Body of pancreas (tissue), 4 donors: ENCODE results near the gene OR1J4. TPM values are rescaled to one million over a fixed set of nuclear protein-coding genes. Genes with fewer than 3 reads are reported as not detected.

Experiments used
- ATAC-seq: fragments of 150-250 bp; one replicate; pipeline ENCODE4 v1.9.1; 2016
- DNase-seq, 4 donors: peaks; one replicate each; pipeline ENCODE4 v3.0.0-alpha.2; 2019
- H3K27ac ChIP-seq, 4 donors: fragments of 200-600 bp; sonication (generic); 1 replicate in 3 of 4; 2 replicates in 1 of 4; pipeline versions ENCODE4 v1.5.1 to v1.6.1; 2016 to 2019; ENCODE audit warnings: mild to moderate bottlenecking in 1 of 4, mixed read lengths in 1 of 4, moderate library complexity in 1 of 4
- H3K27me3 ChIP-seq, 2 donors: fragments of 200-600 bp; sonication (generic); one replicate each; pipeline ENCODE4 v1.6.0; 2016; ENCODE audit warnings: mild to moderate bottlenecking in 1 of 2
- H3K36me3 ChIP-seq, 2 donors: fragments of 200-600 bp; sonication (generic); replicated peaks in 1 of 2; 2 replicates each; pipeline ENCODE4 v1.5.1; 2016; ENCODE audit warnings: low read depth in 2 of 2; ENCODE audit not compliant: insufficient read depth in 1 of 2
- H3K4me1 ChIP-seq: fragments of 200-600 bp; sonication (generic); one replicate; pipeline ENCODE4 v1.6.0; 2016
- H3K4me3 ChIP-seq, 2 donors: fragments of 200-600 bp; sonication (generic); 1 replicate in 1 of 2; 2 replicates in 1 of 2; pipeline ENCODE4 v1.5.1; 2016 to 2019
- H3K9me3 ChIP-seq, 3 donors: fragments of 200-600 bp; sonication (generic); 1 replicate in 2 of 3; 2 replicates in 1 of 3; pipeline ENCODE4 v1.5.1; 2016
- POLR2A ChIP-seq, 3 donors: fragments of 450-650 bp; IDR thresholded peaks; one replicate each; pipeline ENCODE4 v1.6.1; 2016; ENCODE audit warnings: antibody characterized with exemption in 3 of 3, mild to moderate bottlenecking in 2 of 3
- WGBS, 2 donors: methylation state at CpG; one replicate each; pipeline ENCODE4 v1.1.5; 2017; 5-methylcytosine and 5-hydroxymethylcytosine counted together
- intact Hi-C: fragments of 100-400 bp; cut with DNase I; formaldehyde crosslinking; loops from one replicate; pipeline ENCODE4 v1.15.1; 2023
- total RNA-seq, 2 donors: library from RNA; depleted of rRNA; stranded (reverse); fragments of >200 nt; gene quantifications; one replicate each; pipeline ENCODE4 v1.1.0, GENCODE V29; 2016
- TF ChIP-seq, protein P1 (sequence below), 7 experiments: fragments of 450-650 bp in 4 of 7; fragments of 200-600 bp in 3 of 7; sonication (generic) in 3 of 7; IDR thresholded peaks; one replicate each; pipeline ENCODE4 v1.5.1; 2016 to 2019; ENCODE audit warnings: antibody characterized with exemption in 7 of 7

The OR1J4 gene
- total RNA-seq, 2 donors from 2014 or later, result not detected

- no peaks in the 10 kb centered on the region for H3K27me3 ChIP-seq
- ATAC-seq (no peak), DNase-seq (no peak)
- 47 to 51% methylated on average over 2 of the region's 2 CpGs for WGBS, 2 donors
- intact Hi-C loops, result no loop called here
- TF ChIP-seq POLR2A (IDR thresholded peaks at IDR 0.05), result no peak
- TF ChIP-seq, protein P1, sequence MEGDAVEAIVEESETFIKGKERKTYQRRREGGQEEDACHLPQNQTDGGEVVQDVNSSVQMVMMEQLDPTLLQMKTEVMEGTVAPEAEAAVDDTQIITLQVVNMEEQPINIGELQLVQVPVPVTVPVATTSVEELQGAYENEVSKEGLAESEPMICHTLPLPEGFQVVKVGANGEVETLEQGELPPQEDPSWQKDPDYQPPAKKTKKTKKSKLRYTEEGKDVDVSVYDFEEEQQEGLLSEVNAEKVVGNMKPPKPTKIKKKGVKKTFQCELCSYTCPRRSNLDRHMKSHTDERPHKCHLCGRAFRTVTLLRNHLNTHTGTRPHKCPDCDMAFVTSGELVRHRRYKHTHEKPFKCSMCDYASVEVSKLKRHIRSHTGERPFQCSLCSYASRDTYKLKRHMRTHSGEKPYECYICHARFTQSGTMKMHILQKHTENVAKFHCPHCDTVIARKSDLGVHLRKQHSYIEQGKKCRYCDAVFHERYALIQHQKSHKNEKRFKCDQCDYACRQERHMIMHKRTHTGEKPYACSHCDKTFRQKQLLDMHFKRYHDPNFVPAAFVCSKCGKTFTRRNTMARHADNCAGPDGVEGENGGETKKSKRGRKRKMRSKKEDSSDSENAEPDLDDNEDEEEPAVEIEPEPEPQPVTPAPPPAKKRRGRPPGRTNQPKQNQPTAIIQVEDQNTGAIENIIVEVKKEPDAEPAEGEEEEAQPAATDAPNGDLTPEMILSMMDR (IDR thresholded peaks at IDR 0.05), result no peak
- H3K4me3 ChIP-seq, result no peak within 1 kb of the TSS
- H3K27ac ChIP-seq, result no peak within 1 kb of the TSS
- H3K9me3 ChIP-seq, result no peaks in the 10 kb centered on the region
- H3K4me1 ChIP-seq, result no peaks in the 10 kb centered on the region
- H3K36me3 ChIP-seq, result no peaks in the 10 kb centered on the region
Measured at GRCh38 chr9:122552812-122553211, 33.9 kb downstream of the OR1J4 start, which contains the start of gene OR1N2. Gene OR1N2, plus strand, starts transcription at chr9:122553112. Its CDS starts 100 bp downstream, at chr9:122553212.

- ATAC-seq (no peak), DNase-seq (no peak)
- Histone ChIP-seq H3K27me3 (no peaks in the 10 kb centered on the region), H3K4me3 (no peak overlapping the region), H3K27ac (no peak overlapping the region), H3K4me1 (no peaks in the 10 kb centered on the region), H3K9me3 (no peaks in the 10 kb centered on the region), H3K36me3 (no peaks in the 10 kb centered on the region)
- WGBS, 2 donors, result 63 to 68% methylated on average over 4 of the region's 4 CpGs
- intact Hi-C loops, result no loop called here
- TF ChIP-seq, protein P1 (IDR thresholded peaks at IDR 0.05), result no peak
- TF ChIP-seq POLR2A (IDR thresholded peaks at IDR 0.05), result no peak
Measured at GRCh38 chr9:122561446-122561845, 42.5 kb downstream of the OR1J4 start.

DNA sequence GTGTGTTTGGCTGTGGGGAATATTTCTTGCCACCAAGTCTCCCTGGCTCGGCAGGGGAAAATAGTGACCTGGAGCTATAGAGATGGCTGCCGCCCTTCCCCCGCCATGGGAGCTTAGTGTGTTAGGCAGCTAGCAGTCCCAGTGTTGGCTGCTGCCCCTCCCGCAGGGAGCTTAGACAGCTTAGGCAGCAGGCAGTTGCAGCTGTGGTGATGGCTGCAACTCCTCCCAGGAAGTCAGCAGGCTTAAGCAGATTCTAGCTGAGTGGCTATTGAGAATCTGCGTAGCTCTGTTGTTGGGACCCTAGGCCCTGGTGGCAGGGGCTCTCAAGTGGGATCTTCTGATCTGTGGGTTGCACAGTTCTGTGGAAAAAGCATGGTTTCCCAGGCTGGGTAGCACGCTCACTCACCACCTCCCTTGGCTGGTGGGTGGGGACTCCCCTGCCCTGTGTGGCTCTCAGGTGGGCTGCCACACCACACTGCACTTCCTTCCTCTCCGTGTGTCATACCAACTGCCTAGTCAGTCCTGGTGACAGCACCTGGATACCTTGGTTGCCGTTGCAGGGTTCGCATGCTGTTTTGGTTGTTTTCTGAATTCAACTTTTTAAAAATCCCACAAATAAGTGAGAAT lies 43.3 kb downstream of the OR1J4 start:
- intact Hi-C loops, result no loop called here
- ATAC-seq, result no peak
- no peak overlapping the region for H3K4me3 ChIP-seq

DNA sequence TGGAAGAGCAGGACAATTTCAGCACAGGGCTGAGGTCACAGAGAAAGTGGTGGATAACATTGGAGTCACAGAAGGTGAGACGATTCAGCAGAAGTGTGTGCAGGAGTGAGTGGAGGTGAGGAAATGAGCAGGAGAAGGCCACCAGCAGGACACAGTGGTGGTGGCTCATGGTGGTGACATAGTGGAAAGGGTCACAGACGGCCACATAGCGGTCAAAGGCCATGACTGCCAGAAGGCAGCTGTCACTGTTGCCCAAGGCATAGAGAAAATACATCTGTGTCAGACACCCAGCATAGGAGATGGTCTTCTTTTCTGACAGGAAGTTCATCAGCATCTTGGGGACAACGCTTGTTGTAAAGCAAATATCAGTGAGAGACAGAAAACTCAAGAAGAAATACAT lies 49.0 kb downstream of the OR1J4 start:
- H3K9me3 ChIP-seq, result no peaks in the 10 kb centered on the region
- no peak overlapping the region for H3K4me3 ChIP-seq
- no peaks in the 10 kb centered on the region for H3K4me1 ChIP-seq
- H3K27ac ChIP-seq, result no peak overlapping the region
- intact Hi-C loops, result no loop called here
- no peak for TF ChIP-seq POLR2A (IDR thresholded peaks at IDR 0.05)
- TF ChIP-seq, protein P1 (IDR thresholded peaks at IDR 0.05), result no peak
- WGBS, 2 donors, result 83 to 85% methylated on average over 4 of the region's 4 CpGs
- H3K27me3 ChIP-seq, result no peaks in the 10 kb centered on the region
- no peak for ATAC-seq
- no peaks in the 10 kb centered on the region for H3K36me3 ChIP-seq
- no peak for DNase-seq

More for the DNA sequence above, 43.3 kb downstream of the OR1J4 start:
- Histone ChIP-seq H3K9me3 (no peaks in the 10 kb centered on the region), H3K27ac (no peak overlapping the region), H3K27me3 (no peaks in the 10 kb centered on the region), H3K4me1 (no peaks in the 10 kb centered on the region), H3K36me3 (no peaks in the 10 kb centered on the region)
- 36 to 49% methylated on average over 7 to 8 of the region's 9 CpGs for WGBS, 2 donors
- no peak for DNase-seq
- no peak for TF ChIP-seq POLR2A (IDR thresholded peaks at IDR 0.05)
- TF ChIP-seq, protein P1 (IDR thresholded peaks at IDR 0.05), result no peak

Other genes with a start within 250 kb of the OR1J4 start
- 1 to 10 TPM; 2.1 to 3.0 TPM for gene PTGS1, start 148.1 kb upstream of the OR1J4 start, total RNA-seq
- gene OR1J1, start 41.2 kb upstream of the OR1J4 start, total RNA-seq, result not detected
- not detected for gene OR1J2, start 8.3 kb upstream of the OR1J4 start, total RNA-seq
- not detected for gene OR1N1, start 8.2 kb downstream of the OR1J4 start, total RNA-seq
- gene OR1N2, start 34.0 kb downstream of the OR1J4 start, total RNA-seq, result not detected
- gene OR1L8, start 64.2 kb downstream of the OR1J4 start, total RNA-seq, result not detected
- gene OR1Q1, start 95.6 kb downstream of the OR1J4 start, total RNA-seq, result not detected
- not detected for gene OR1B1, start 138.5 kb downstream of the OR1J4 start, total RNA-seq
- gene OR1L1, start 142.6 kb downstream of the OR1J4 start, total RNA-seq, result not detected
- not detected for gene OR1L3, start 156.0 kb downstream of the OR1J4 start, total RNA-seq
- gene OR1L4, start 204.8 kb downstream of the OR1J4 start, total RNA-seq, result not detected
- gene OR1L6, start 223.2 kb downstream of the OR1J4 start, total RNA-seq, result not detected